HT1080 (cell line): Measurements from ENCODE around the gene UBE2R2. TPM values are rescaled to one million over a fixed set of nuclear protein-coding genes. Genes with fewer than 3 reads are reported as not detected.
"Not testable (repeated sequence)": the region's sequence is repeated elsewhere in the genome, so short reads cannot be mapped to it uniquely, and the experiment has no call there.

Experiments
- DNase-seq: peaks from one replicate; pipeline ENCODE4 v3.0.0-alpha.2; 2015; ENCODE audit warnings: low read depth
- total RNA-seq: library from RNA; depleted of rRNA; stranded (reverse); fragments of >200 nt; shearing (Covaris generic); gene quantifications from 2 replicates; pipeline ENCODE4 v1.2.3, GENCODE V29; 2014

Gene UBE2R2
- total RNA-seq, 1 experiment from 2014 or later = 25.7 TPM

DNA sequence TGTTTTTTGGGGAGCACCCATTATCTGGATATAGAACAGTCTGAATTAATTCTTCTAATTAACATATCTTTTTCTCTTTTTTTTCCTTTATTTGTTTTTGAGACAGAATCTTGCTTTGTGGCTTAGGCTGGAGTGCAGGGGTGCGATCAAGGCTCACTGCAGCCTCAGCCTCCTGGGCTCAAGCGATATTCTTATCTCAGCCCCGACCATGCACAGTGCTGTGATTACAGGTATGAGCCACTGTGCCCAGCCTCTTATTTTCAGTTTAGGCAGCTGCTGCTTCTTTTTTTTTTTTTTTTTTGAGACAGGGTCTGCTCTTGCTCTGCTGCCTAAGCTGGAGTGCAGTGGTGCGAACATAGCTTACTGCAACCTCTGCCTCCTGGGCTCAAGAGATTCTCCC is 20.2 kb downstream of the UBE2R2 start:
- DNase-seq = no peak

DNA sequence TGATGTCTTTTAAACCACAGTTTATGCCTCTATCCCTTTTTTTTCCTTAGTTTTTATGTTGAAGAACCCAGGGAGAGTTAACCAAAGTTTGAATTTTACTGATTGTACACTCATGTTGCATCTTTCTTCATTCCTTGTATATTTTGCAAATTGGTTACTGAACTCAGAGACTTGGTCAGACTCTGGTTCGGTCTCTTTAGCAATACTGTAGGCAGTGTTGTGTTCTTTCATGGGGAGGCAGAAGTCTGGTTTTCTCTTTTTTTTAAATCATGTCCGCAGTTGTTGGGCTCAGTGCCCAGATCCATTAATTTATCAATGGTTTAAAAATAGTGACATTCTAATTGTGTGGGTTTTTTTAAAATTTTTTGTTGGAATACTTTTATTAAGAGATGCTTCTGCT is 23.4 kb downstream of the UBE2R2 start:
- DNase-seq = no peak

DNA sequence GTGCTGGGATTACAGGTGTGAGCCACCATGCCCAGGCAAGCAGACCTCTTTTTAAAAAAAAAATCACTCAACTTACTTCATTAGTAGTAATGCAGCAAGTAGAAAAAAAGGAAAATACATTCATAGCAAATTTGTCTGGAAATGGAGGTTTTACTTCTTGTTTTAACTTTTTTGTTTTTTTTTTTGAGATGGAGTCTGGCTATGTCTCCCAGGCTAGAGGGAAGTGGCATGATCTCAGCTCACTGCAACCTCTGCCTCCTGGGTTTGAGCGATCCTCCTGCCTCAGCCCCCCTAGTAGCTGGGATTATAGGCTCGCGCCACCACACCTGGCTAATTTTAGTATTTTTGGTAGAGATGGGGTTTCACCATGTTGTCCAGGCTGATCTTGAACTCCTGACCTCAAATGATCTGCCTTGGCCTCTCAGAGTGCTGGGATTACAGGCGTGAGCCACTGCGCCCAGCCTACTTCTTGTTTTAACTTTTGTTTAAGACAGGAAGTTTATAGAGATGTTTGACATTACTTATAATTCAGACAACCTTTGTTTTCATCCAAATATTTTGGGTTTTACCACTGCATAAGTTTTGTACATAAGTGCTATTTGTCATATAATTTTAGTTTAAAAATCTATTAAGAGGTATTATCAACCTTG is 26.5 kb downstream of the UBE2R2 start:
- DNase-seq = no peak

DNA sequence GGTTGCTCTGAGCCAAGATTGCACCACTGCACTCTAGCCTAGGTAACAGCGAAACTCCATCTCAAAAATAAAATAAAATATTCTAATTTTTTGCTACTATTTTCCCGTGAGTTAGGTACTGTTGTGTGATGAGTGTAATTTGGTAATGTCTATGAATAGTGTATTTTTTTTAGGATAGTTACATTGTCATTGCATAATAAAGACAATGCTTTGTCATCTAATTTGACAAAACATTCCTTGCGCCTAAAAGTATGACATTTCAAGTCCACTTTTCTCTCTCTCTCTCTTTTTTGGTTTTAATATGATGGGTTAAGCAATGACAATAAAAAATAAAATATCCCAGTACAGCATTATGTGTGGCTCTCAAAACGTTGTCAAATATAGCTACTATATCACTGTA is 29.3 kb downstream of the UBE2R2 start:
- DNase-seq = no peak

DNA sequence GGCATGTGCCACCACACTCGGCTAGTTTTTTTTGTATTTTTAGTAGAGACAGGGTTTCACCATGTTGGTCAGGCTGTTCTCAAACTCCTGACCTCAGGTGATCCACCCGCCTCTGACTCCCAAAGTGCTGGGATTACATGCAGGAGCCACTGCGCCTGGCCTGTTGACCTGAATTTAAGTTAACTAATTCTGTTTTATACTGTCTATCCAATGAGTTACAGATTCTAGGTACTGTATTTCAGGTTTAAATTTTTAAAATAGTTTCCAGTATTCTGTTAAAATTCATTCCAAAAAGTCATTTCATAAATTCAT is 30.9 kb downstream of the UBE2R2 start:
- not testable (repeated sequence) for DNase-seq

DNA sequence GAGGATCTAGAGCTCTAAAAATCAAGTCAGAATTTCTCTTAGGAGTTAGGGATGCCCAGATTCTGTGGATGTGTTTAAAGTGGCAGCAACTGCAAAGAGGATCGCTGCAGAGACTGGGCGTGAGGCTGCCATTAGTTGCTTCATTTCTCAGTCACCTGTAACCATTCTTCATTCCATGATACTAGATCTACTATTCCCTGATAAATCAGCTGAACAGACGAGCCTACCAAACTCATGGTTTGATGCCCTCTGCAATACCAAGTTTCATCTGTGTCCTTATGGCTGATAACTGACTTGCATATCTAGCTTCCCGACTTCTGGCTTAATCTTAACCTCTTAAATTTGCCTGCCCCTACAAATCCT is 33.3 kb downstream of the UBE2R2 start:
- DNase-seq = no peak

DNA sequence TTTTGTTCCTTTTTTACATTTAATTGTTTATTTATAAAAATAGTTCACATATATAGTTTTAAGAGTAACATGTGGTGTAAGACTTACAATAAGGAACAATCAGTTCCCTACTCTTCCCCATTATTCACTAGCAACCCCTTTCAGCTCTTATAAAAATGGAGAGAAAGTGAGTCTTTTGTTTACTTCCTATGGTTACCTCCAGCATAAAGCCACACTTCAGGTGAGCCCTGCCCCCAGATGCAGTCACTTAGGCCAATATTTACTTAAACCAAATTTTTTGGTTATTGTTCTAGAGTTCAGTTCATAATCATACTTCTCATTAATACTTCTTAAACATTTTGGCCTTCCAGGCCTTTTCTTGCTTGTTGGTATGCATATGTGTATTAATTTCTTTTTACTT is 33.7 kb downstream of the UBE2R2 start:
- DNase-seq = no peak

DNA sequence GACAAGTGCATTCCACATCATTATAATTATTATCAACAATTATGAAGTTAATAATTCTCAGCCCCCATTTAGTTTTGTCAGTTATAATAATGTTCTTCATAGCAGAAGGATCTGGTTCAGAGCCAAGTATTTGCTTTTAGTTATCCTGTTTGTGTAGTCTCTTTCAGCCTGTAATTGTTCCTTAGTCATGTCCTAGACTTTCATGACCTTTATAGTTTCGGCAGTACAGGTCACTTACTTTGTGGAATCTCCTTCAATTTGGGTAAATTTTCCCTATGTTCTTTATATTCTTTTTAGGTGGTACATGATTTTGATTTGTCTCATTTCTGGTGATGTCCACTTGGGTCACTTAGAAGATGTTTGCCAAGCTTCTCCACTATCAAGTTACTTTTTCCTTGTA is 34.3 kb downstream of the UBE2R2 start:
- DNase-seq = no peak

DNA sequence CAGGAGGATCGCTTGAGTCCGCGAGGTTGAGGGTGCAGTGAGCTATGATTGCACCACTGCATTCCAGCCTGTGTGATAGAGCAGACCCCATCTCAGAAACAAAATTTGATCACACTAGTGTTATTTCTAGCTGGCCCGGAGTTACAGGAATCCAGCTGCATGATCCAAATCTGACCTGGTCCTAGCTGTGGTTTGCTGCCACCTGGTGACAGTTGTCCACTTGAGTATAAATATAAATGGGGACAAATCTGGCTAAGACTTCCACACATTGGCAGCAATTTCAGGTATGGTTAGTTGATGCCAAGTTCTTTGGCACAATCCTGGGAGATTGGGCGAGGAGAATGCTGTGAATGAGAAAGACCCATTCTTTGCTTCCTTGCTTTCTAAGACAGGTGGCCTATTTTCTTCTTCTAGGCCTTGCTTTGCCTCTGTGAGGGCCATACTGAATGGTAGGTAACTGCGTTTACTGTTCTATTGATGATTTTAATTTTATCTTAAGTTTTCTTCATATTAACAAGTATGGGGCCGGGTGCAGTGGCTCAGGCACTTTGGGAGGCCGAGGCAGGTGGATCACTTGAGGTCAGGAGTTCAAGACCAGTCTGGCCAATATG is 35.4 kb downstream of the UBE2R2 start:
- peak; percentile 40 for DNase-seq

DNA sequence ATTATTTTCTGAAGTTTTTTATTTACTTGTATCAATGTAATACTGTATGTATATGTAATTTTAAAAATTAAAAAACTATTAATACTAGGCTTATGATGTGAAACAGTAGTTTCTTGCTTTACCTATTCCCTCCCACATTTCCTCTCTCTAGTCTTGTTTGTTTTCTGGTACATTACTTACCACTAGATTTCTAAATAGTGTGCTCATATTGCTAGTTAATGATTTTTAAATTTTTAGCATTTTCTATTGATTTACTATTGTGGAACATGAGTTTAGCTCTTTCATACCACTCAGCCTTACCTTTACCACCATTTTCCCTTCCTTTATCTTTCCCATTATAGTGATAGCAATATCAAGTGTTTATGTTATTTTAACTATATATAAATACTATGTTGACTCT is 39.3 kb downstream of the UBE2R2 start:
- no peak for DNase-seq

DNA sequence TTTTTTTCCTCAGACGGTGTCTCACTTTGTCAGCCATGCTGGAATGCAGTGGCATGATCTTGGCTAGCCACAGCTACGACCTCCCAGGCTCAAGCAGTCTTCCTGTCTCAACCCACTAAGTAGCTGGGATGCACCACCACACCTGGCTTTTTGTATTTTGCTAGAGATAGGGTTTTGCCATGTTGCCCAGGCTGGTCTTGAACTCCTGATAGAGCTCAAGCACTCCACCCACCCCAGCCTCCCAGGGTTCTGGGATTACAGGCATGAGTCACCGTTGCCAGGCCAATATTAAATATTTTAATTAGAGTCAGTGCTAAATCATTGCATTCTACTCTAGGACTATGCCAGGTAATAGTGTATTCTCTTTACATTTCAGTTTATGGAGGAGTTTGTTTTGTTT is 41.5 kb downstream of the UBE2R2 start:
- peak; percentile 40 for DNase-seq

DNA sequence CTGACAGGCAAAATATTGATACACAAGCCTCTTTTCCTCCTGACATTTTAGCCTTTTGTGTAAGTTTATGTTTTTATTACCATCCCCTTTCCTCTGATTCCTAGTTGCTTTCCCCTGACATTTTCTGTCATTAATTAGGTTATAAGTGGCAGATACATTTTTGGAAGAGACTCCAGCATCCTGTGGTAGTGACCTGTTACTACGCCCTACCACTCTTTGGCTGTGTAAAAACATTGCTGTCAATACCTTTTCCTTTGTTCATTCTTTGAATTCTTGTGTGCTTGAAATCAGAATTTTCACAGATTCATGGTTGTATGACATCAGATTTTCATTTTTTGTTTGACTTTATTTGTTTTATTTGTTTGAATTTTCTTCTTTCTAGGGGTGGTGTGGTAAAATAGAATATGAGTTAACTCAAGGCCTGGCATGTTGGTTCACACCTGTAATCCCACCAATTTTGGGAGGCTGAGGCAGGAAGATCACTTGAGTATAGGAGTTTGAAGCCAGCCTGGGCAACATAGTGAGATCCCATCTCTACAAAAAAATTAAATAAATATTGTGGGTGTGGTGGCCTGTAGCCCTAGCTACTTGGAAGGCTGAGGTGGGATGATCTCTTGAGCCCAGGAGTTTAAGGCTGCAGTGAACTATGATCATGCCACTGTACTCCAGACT is 43.4 kb downstream of the UBE2R2 start:
- DNase-seq = no peak

DNA sequence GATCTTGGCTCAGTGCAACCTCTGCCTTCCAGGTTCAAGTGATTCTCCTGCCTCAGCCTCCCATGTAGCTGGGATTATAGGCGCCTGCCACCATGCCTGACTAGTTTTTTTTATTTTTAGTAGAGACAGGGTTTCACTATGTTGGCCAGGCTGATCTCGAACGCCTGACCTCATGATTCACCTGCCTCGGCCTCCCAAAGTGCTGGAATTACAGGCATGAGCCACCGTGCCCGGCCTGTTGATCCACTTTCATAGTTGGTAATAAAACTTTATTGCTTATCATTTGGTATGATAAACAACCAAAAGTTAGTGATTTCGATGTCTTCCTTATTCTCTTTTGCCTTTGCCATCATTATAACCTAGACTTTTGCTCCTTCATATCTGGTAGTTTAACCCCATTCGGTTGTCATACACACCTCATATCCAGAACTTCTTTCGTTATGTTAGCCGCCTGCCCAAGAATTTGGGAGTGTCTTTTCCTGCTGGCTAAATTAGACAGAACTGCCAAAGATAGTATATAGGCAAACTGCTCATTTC is 45.0 kb downstream of the UBE2R2 start:
- no peak for DNase-seq

DNA sequence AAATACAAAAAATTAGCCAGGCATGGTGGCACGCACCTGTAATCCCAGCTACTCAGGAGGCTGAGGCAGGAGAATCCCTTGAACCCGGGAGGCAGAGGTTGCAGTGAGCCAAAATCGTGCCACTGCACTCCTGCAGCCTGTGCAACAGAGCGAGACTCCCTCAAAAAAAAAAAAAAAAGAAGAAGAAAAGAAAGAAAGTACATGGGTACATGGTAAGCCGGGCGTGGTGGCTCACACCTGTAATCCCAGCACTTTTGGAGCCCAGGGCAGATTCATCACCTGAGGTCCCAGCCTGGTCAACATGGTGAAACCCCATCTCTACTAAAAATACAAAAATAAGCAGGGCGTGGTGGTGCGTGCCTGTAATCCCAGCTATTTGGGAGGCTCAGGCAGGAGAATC is 46.1 kb downstream of the UBE2R2 start:
- DNase-seq = not testable (repeated sequence)

DNA sequence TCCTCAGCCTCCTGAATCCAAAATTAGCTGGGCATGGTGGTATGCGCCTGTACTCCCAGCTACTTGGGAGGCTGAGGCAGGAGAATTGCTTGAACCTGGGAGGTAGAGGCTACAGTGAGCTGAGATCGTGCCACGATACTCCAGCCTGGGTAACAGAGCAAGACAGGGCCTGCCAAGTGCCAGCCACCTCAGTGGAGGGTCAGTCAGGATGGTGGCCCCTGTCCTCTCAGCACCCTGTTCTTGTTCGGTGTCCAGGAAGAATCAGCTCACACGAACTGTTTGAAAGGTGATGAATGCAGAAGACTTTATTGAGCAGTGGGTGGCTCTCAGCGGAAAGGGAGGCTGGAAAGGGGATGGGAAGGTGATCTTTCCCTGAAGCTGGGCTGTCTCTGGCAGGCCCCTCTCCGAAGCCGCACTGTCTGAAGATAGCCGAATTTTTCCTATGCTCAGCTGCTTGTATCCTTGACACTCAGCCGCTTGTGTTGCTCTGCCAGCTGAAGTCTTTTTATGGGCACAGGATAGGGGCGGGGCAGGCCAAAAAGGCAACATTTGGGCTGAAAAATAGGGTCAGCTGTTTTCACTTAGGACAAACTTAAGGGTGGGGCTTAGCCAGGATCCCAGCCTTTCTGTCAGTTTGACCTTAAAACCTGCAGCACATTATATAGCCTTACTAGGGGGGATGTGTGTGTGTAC is 50.9 kb downstream of the UBE2R2 start:
- DNase-seq = no peak

DNA sequence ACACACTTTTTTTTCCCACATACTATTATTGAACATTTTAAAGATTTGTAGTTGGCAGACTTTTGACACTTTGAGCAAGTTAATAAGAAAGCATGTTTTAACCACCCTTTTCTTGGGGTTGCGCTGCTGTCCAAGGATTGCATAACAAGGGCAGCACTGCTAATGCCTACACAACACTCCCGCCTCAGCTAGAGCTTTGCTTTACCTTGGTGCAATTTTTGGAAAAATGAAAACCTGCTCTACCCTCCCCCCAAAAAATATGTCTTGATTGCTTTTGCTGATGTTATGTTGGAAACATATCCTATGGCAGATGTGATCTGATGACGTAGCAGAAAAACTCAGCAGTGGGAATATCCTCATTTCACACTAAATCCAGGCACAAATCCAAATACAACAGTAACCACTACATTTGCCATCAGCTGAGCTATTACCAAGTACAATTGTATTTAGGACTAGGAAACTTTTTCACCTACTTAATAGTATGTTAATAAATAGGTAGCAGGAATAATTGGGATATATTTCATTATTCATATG is 51.5 kb downstream of the UBE2R2 start:
- no peak for DNase-seq

DNA sequence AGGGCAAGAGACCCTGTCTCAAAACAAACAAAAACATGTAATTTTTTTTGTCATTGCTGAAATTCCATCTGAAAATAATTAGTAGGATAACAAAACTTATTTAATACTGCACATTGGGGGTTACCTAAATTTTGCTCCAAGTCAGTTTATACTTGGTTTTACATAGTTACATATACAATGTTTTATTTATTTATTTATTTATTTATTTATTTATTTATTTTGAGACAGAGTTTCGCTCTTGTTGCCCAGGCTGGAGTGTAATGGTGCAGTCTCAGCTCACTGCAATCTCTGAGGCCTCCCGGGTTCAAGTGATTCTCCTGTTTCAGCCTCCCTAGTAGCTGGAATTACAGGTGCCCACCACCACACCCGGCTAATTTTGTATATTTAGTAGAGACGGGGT is 52.3 kb downstream of the UBE2R2 start:
- DNase-seq = not testable (repeated sequence)

DNA sequence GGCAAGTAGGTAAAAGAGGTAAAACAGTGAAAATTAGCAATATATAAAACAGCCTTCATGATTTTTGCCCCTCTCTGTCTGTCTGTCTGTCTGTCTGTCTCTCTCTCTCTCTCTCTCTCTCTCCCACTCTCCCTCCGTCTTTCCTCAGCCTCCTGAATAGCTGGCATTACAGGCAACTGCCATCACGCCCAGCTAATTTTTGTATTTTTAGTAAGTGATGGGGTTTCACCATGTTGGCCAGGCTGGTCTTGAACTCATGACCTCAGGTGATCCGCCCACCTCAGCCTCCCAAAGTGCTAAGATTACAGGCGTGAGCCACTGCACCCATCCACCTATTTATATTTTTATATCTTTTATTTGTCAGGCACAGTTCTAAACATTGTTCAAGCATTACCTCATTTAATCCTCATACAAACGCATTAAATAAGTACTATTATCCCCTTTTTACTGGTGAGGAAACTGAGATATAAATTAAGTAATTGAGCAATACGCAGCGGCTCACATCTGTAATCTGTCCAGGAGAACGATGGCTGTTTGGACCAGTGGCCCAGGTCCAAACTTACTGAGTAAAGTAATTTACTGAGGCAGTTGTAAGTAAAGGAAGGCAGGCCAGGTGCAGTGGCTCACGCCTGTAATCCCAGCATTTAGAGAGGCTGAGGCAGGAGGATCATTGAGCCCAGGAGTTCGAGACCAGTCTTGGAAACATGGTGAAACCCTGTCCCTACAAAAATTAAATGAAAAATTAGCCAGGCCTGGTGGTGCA is 60.9 kb downstream of the UBE2R2 start:
- no peak for DNase-seq

DNA sequence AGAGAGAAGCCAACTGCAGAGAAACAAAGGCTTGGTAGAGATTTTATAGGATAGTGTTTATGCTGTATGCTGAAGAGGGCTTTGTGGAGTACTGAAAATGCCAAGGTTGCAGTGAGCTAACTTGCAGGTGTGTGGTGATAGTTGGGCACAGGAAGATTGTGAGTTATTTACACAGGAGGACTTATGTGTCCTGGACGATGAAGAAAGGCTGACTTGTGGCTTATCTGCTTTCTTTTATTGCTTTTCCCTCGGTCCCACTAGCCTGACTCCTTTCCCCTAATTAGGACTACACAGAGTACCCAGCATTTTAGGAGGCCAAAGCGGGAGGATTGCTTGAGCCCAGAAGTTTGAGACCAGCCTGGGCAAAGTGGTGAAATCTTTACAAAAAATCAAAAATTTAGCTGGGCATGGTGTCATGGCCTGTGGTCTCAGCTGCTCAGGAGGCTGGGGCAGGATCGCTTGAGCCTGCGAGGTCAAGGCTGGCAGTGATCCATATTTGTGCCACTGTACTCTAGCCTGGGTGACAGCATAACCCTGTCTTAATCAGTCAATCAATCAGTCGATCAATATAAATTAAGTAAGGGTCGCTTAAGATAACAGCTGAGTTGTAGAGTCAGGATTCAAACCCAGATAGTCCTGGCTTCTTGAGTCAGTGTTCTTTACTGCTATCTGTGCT is 61.9 kb downstream of the UBE2R2 start:
- no peak for DNase-seq

DNA sequence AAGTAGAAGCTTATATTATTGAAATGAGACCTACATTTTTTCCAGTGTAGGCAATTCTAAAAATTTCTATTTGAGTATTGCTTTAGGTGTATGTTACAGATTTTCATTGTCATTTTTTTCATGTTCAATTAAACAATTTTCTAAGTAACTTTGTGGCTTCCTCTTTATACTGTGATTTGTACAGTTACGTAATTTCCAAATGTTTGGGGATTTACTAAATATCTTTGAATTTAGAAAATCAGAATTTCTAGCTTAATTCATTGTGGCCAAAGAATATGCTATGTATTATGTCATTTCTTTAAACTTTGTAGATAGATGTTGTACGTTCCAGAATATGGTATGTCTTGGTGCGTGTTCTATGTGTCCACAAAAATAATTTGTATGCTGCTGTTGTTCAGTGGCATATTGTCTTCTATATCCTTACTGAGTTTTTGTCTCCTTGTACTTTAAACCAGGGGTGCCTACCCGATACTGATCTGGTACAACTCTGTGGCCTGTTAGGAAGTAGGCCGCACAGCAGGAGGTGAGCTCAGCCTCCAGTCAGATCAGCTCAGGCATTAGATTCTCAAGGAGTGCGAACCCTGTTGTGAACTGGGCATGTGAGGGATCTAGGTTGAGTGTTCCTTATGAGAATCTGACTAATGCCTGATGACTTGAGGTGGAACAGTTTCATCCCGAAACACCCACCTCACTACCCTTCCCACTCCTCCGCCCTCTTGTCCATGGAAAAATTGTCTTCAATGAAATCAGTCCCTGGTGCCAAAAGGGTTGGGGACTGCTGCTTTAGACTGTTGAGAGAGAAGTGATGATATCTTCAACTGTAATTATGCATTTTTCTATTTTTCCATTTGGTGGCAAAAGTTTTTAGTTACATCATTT is 63.5 kb downstream of the UBE2R2 start:
- DNase-seq = no peak
